Esophagus muscularis mucosa (tissue), 4 donors: ENCODE measurements around the gene ARL4C. TPM values are rescaled to one million over a fixed set of nuclear protein-coding genes. Genes with fewer than 3 reads are reported as not detected.

Source experiments
- DNase-seq: peaks from one replicate; pipeline ENCODE4 v3.0.0-alpha.2; 2017; ENCODE audit errors: extremely low spot score
- H3K27ac ChIP-seq, 4 donors: fragments of 200-600 bp; sonication (generic); replicated peaks in 1 of 4; 1 replicate in 3 of 4; 2 replicates in 1 of 4; pipeline ENCODE4 v1.5.1; 2016 to 2019; ENCODE audit warnings: mild to moderate bottlenecking in 1 of 4
- H3K27me3 ChIP-seq, 4 donors: fragments of 200-600 bp; sonication (generic); one replicate each; pipeline versions ENCODE4 v1.5.1 to v1.6.0; 2016 to 2019
- H3K36me3 ChIP-seq, 4 donors: fragments of 200-600 bp; sonication (generic); one replicate each; pipeline ENCODE4 v1.5.1; 2016 to 2019
- H3K4me1 ChIP-seq, 4 donors: fragments of 200-600 bp; sonication (generic); one replicate each; pipeline ENCODE4 v1.5.1; 2016 to 2019
- H3K4me3 ChIP-seq, 4 donors: fragments of 200-600 bp; sonication (generic); 1 replicate in 2 of 4; 2 replicates in 2 of 4; pipeline ENCODE4 v1.5.1; 2016 to 2019; ENCODE audit warnings: mild to moderate bottlenecking in 4 of 4, moderate library complexity in 1 of 4
- H3K9me3 ChIP-seq, 4 donors: fragments of 200-600 bp; sonication (generic); 1 replicate in 3 of 4; 2 replicates in 1 of 4; pipeline ENCODE4 v1.5.1; 2016 to 2019
- CTCF ChIP-seq, 3 experiments: fragments of 200-600 bp in 2 of 3; fragments of 450-650 bp in 1 of 3; sonication (generic) in 2 of 3; IDR thresholded peaks; one replicate each; pipeline ENCODE4 v1.5.1; 2017 to 2019; ENCODE audit warnings: antibody characterized with exemption in 3 of 3, mild to moderate bottlenecking in 2 of 3, moderate library complexity in 1 of 3
- EP300 ChIP-seq: sonication (generic); formaldehyde crosslinking; IDR thresholded peaks from one replicate; pipeline ENCODE4 v1.6.1; 2017; ENCODE audit warnings: antibody characterized with exemption
- POLR2A ChIP-seq: fragments of 450-650 bp; IDR thresholded peaks from one replicate; pipeline ENCODE4 v1.6.1; 2017; ENCODE audit warnings: antibody characterized with exemption, moderate library complexity, mild to moderate bottlenecking, low read depth
- POLR2AphosphoS5 ChIP-seq, 2 donors: sonication (generic); formaldehyde crosslinking; IDR thresholded peaks; one replicate each; pipeline ENCODE4 v1.6.1; 2017; ENCODE audit warnings: antibody characterized with exemption in 2 of 2
- WGBS: methylation state at CpG from one replicate; pipeline ENCODE4 v1.1.5; 2018; 5-methylcytosine and 5-hydroxymethylcytosine counted together
- intact Hi-C: fragments of 100-400 bp; cut with DNase I; formaldehyde crosslinking; loops from one replicate; pipeline ENCODE4 v1.15.1; 2023
- total RNA-seq, 4 donors: library from RNA; depleted of rRNA; stranded (reverse); fragments of >200 nt; gene quantifications; one replicate each; pipeline versions ENCODE4 v1.1.0 to v1.2.1, GENCODE V29; 2016

ARL4C gene
- total RNA-seq, 4 donors from 2014 or later: 3.6 to 16.4 (median 5.4) TPM

GRCh38 chr2:234478121-234478858 is 18.6 kb downstream of the ARL4C start:
- Histone ChIP-seq H3K4me1 (no peaks in the 10 kb centered on the region), H3K36me3 (no peaks in the 10 kb centered on the region), H3K27ac (no peak overlapping the region), H3K9me3 (no peaks in the 10 kb centered on the region), H3K4me3 (no peak overlapping the region), H3K27me3 (no peaks in the 10 kb centered on the region)
- intact Hi-C loops: no loop called here
- TF ChIP-seq EP300 (no peak), POLR2AphosphoS5 (IDR thresholded peaks at IDR 0.05) (no peak), POLR2A (no peak), CTCF (IDR thresholded peaks at IDR 0.05) (no peak)
- WGBS: 78% methylated on average over 4 of the region's 4 CpGs
- DNase-seq: no peak

GRCh38 chr2:234476766-234477165 is 20.1 kb downstream of the ARL4C start:
- no peak for DNase-seq
- no peaks in the 10 kb centered on the region for H3K36me3 ChIP-seq
- TF ChIP-seq POLR2AphosphoS5 (IDR thresholded peaks at IDR 0.05) (no peak), POLR2A (no peak), EP300 (no peak), CTCF (IDR thresholded peaks at IDR 0.05) (no peak)
- intact Hi-C loops: no loop called here
- H3K27me3 ChIP-seq: no peaks in the 10 kb centered on the region
- H3K4me1 ChIP-seq: no peaks in the 10 kb centered on the region
- 84% methylated on average over 7 of the region's 7 CpGs for WGBS
- peaks cover 0 to 3% (median 0%) of the 10 kb centered on the region in 4 donors for H3K9me3 ChIP-seq
- H3K4me3 ChIP-seq: no peak overlapping the region
- no peak overlapping the region for H3K27ac ChIP-seq

GRCh38 chr2:234474654-234475053 is 22.2 kb downstream of the ARL4C start:
- Histone ChIP-seq H3K27me3 (no peaks in the 10 kb centered on the region), H3K4me3 (no peak overlapping the region), H3K27ac (no peak overlapping the region), H3K36me3 (no peaks in the 10 kb centered on the region), H3K9me3 (peaks cover 0 to 8% (median 0%) of the 10 kb centered on the region in 4 donors), H3K4me1 (no peaks in the 10 kb centered on the region)
- 91% methylated on average over 3 of the region's 3 CpGs for WGBS
- no peak for DNase-seq
- TF ChIP-seq POLR2A: no peak
- intact Hi-C loops: no loop called here

- H3K4me1 ChIP-seq: no peaks in the 10 kb centered on the region
- no peak for TF ChIP-seq EP300
- H3K27ac ChIP-seq: no peak overlapping the region
- H3K4me3 ChIP-seq: no peak overlapping the region
- intact Hi-C loops: no loop called here
- H3K36me3 ChIP-seq: no peaks in the 10 kb centered on the region
- peaks cover 0 to 13% (median 0%) of the 10 kb centered on the region in 4 donors for H3K9me3 ChIP-seq
- DNase-seq: no peak
- H3K27me3 ChIP-seq: no peaks in the 10 kb centered on the region
These were observed 24.7 kb downstream of the ARL4C start for GRCh38 chr2:234472155-234472554.

GRCh38 chr2:234469972-234470371 is 26.9 kb downstream of the ARL4C start:
- Histone ChIP-seq H3K4me1 (no peaks in the 10 kb centered on the region), H3K4me3 (no peak overlapping the region), H3K27me3 (peaks cover 0 to 11% (median 0%) of the 10 kb centered on the region in 4 donors), H3K36me3 (no peaks in the 10 kb centered on the region), H3K9me3 (peaks cover 0 to 14% (median 0%) of the 10 kb centered on the region in 4 donors), H3K27ac (no peak overlapping the region)
- 88% methylated on average over 4 of the region's 4 CpGs for WGBS
- no peak for DNase-seq
- intact Hi-C loops: no loop called here
- TF ChIP-seq EP300 (no peak), CTCF (IDR thresholded peaks at IDR 0.05) (no peak), POLR2AphosphoS5 (IDR thresholded peaks at IDR 0.05) (no peak), POLR2A (no peak)
